Mesothelial cell of epicardium (in vitro differentiated cells): Measurements from ENCODE around the gene SH3RF3. TPM values are rescaled to one million over a fixed set of nuclear protein-coding genes. Genes with fewer than 3 reads are reported as not detected.

Source experiments
- DNase-seq, 2 experiments: peaks; one replicate each; pipeline ENCODE4 v3.0.0; 2021; ENCODE audit warnings: low spot score in 2 of 2; ENCODE audit not compliant: unreplicated experiment in 2 of 2
- H3K27ac Mint-ChIP-seq: 2 replicates; pipeline ENCODE4 v1.8.0; 2021; ENCODE audit warnings: mixed read lengths
- H3K27me3 Mint-ChIP-seq: 2 replicates; pipeline ENCODE4 v1.8.0; 2021; ENCODE audit warnings: low read depth, mixed read lengths
- H3K36me3 Mint-ChIP-seq: 2 replicates; pipeline ENCODE4 v1.8.0; 2021; ENCODE audit warnings: mixed read lengths
- H3K4me1 Mint-ChIP-seq: 2 replicates; pipeline ENCODE4 v1.8.0; 2021; ENCODE audit warnings: mixed read lengths
- H3K4me3 Mint-ChIP-seq: 2 replicates; pipeline ENCODE4 v1.8.0; 2021; ENCODE audit warnings: mild to moderate bottlenecking, moderate library complexity, mixed read lengths
- H3K9me3 Mint-ChIP-seq: 2 replicates; pipeline ENCODE4 v1.8.0; 2021; ENCODE audit warnings: mixed read lengths
- total RNA-seq: library from RNA; stranded (reverse); gene quantifications from 3 replicates; pipeline ENCODE4 v1.2.1, GENCODE V29; 2021
- TF ChIP-seq, protein P1 (sequence below): fragments of 200-600 bp; sonication (generic); IDR thresholded peaks from one replicate; pipeline ENCODE4 v1.5.0; 2021; ENCODE audit warnings: antibody characterized with exemption; ENCODE audit not compliant: unreplicated experiment

The SH3RF3 gene
- total RNA-seq, 1 donor from 2014 or later: 2.7 TPM

DNA sequence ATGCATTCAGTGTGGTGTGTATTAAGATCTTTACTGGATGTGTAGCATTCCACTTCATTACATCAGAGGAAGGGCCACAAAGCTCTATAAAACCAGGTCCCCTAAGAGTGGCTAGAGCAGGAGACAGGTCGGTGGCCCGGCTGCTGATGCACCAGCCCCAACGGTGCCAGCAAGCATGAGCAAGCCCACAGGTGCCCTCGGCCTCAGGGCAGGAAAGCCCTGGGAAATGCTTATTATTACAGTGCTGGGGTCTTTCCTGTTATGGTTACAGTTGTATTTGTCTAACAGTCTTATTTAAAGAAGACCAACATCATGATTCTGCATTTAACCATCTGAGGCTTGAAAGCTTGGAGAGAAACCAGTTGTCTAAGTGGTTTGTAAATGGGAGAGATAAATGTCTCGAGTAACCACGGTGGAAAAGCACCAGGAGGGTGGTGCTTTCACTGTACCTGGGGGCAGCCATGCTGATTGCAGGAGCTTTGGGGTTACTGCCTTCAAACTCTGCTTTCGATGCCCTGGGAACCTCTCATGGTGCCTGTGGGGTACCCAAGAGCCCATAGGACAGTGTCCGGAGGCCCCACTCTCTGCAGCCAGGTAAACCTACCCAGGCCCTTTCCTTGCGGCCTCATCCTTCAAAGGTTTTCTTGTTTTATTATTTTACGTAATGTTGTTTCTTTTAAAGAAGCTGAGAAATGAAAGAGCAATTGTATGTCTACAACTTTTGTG, 133.1 kb downstream of the SH3RF3 start:
- peaks cover under 1% of the 10 kb centered on the region for H3K27me3 Mint-ChIP-seq
- peaks cover 7% of the 10 kb centered on the region for H3K4me1 Mint-ChIP-seq
- H3K36me3 Mint-ChIP-seq: no peaks in the 10 kb centered on the region
- TF ChIP-seq, protein P1, sequence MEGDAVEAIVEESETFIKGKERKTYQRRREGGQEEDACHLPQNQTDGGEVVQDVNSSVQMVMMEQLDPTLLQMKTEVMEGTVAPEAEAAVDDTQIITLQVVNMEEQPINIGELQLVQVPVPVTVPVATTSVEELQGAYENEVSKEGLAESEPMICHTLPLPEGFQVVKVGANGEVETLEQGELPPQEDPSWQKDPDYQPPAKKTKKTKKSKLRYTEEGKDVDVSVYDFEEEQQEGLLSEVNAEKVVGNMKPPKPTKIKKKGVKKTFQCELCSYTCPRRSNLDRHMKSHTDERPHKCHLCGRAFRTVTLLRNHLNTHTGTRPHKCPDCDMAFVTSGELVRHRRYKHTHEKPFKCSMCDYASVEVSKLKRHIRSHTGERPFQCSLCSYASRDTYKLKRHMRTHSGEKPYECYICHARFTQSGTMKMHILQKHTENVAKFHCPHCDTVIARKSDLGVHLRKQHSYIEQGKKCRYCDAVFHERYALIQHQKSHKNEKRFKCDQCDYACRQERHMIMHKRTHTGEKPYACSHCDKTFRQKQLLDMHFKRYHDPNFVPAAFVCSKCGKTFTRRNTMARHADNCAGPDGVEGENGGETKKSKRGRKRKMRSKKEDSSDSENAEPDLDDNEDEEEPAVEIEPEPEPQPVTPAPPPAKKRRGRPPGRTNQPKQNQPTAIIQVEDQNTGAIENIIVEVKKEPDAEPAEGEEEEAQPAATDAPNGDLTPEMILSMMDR: no peak
- DNase-seq: no peak
- H3K4me3 Mint-ChIP-seq: no peak overlapping the region
- no peak overlapping the region for H3K27ac Mint-ChIP-seq
- no peaks in the 10 kb centered on the region for H3K9me3 Mint-ChIP-seq

DNA sequence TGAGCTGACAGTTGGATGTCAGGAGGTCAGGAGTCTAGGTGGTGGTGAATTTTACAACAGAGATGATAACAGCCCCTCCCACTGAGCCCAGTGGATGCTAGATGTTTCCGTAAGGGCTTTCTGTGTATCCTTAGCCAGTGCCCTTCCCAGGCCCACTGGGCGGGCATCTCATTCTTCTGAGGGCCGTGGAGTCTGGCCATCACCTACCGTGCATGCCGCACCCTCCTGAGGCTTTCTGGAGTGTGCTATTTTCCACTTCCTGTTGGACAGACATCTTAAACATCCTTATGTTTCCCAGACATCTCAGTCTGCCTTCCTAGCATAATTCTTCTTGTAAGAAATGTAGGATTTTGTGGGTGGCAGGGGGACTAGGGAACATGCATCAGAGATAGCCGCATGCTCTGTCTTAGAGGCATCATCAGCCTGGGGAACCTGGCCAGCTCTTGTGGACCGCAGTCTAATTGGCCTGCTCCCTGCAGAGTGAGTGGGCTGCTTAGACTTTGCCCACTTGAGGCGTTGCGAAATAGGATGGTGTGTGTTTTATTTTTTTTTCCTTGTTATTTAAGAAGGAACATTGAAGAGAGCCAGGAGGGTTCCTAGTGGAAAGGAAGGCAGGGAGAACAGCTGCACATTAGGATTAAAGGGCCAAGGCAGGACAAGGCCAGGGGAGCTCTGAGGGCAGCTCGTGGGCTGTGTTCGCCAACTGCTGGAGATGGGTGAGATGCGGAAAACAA, 135.8 kb downstream of the SH3RF3 start:
- H3K27ac Mint-ChIP-seq: no peak overlapping the region
- H3K4me3 Mint-ChIP-seq: no peak overlapping the region
- H3K36me3 Mint-ChIP-seq: no peaks in the 10 kb centered on the region
- peaks cover 5% of the 10 kb centered on the region for H3K27me3 Mint-ChIP-seq
- H3K4me1 Mint-ChIP-seq: peaks cover 13% of the 10 kb centered on the region
- no peaks in the 10 kb centered on the region for H3K9me3 Mint-ChIP-seq
- DNase-seq: no peak
- TF ChIP-seq, protein P1: no peak

DNA sequence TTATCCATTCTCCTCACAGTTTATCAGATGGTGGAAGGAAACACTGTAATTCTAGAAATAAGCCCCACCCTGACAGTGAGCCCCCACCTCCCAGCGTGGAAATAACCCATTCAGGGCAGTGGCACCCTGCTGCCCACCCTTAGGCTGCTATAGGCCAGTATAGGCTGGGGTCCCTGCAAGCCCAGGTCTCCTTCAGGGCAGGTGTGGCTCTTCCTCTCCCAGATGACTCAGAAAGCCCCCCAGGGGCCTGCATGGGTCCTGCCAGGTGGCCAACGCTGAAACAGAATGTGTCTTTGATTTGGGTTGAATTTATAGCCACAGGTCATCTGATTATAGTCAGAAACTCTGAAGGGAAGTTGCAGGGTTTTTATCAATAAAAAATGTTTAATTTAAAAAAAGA, 136.4 kb downstream of the SH3RF3 start:
- TF ChIP-seq, protein P1: no peak
- Mint-ChIP-seq H3K4me3 (no peak overlapping the region), H3K27ac (no peak overlapping the region), H3K36me3 (no peaks in the 10 kb centered on the region), H3K4me1 (peaks cover 13% of the 10 kb centered on the region), H3K27me3 (peaks cover 10% of the 10 kb centered on the region), H3K9me3 (no peaks in the 10 kb centered on the region)
- DNase-seq: no peak

DNA sequence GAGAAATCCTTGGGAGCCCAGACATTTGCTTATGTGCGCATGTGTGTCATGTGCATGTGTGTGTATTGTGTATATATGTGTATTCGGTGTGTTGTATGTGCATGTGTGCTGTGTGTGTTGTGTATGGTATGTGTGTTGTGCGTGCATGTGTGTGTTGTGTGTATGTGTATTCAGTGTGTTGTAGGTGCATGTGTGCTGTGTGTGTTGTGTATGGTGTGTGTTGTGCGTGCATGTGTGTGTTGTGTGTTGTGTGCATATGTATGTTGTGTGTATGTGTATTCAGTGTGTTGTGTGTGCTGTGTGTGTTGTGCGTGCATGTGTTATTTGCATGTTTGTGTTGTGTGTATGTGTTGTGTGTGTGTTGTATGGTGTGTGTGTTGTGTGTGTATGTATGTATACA, 136.9 kb downstream of the SH3RF3 start:
- TF ChIP-seq, protein P1: no peak
- Mint-ChIP-seq H3K4me1 (peaks cover 13% of the 10 kb centered on the region), H3K36me3 (no peaks in the 10 kb centered on the region), H3K27ac (no peak overlapping the region), H3K27me3 (peaks cover 10% of the 10 kb centered on the region), H3K9me3 (no peaks in the 10 kb centered on the region), H3K4me3 (no peak overlapping the region)
- peak in 1 of 2 experiments; percentile 0 for DNase-seq

DNA sequence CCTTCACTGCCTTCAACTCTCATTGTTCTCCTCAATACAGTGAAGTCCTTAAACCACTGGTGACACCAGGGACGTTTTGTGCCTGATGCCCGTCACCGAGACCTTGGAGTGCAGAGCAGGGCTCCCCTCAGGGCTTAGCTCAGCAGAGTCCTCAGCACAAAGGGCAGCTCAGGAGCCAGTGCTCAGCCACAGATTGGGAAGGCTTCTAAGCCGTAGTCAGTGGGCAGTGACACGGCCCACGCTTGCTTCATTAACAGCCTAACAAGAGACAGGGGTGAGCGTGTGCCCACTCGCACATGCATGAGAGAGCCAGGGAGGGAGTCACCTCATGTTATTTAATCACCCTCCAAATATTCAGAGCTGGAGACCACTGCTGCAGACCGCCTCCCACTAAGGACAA, 137.5 kb downstream of the SH3RF3 start:
- Mint-ChIP-seq H3K27me3 (peaks cover 11% of the 10 kb centered on the region), H3K36me3 (no peaks in the 10 kb centered on the region), H3K9me3 (no peaks in the 10 kb centered on the region), H3K4me3 (no peak overlapping the region), H3K4me1 (peaks cover 13% of the 10 kb centered on the region), H3K27ac (no peak overlapping the region)
- peak in 1 of 2 experiments; percentile 16 for DNase-seq
- TF ChIP-seq, protein P1: no peak
